HCT116 (cell line): ENCODE measurements around the gene GTF3C5. TPM values are rescaled to one million over a fixed set of nuclear protein-coding genes. Genes with fewer than 3 reads are reported as not detected.

Experiments used
- ATAC-seq: fragments of 200-7000 bp; cut with Tn5 transposase; 2 replicates; pipeline ENCODE4 v1.9.1; 2020; ENCODE audit warnings: mild to moderate bottlenecking, moderate library complexity
- BruUV-seq: library from RNA; stranded (reverse); fragments of 400-500 nt; replicated peaks from 2 replicates; lab custom pipeline; 2021; lab: Mats Ljungman, UMichigan
- CTCF ChIA-PET: fragments of 300-600 bp; sonication (Branson Sonifier 250); formaldehyde crosslinking; loops from one replicate; lab custom pipeline; 2021; ENCODE audit warnings: antibody characterized with exemption; lab: Charles Lee
- POLR2A ChIA-PET: fragments of 300-600, 350-600 bp; sonication (Branson Sonifier 250); formaldehyde crosslinking; loops from one replicate; lab custom pipeline; 2021; ENCODE audit warnings: antibody characterized with exemption; lab: Charles Lee
- RAD21 ChIA-PET, 2 experiments: fragments of 300-600 bp; sonication (Branson Sonifier 250); formaldehyde crosslinking; loops; one replicate each; lab custom pipeline; 2023; ENCODE audit warnings: low total read pairs in 2 of 2; ENCODE audit not compliant: uncharacterized antibody in 2 of 2, unreplicated experiment in 2 of 2, low non-redundant PET in 1 of 2; lab: Charles Lee
- DNase-seq: peaks from one replicate; pipeline ENCODE4 v3.0.0-alpha.2; 2010; ENCODE audit warnings: low read depth, low spot score
- H2AFZ ChIP-seq: fragments of 200-600 bp; shearing (Covaris generic), sonication (generic); 2 replicates; pipeline ENCODE4 v1.6.1; 2017; ENCODE audit warnings: low read depth, mixed run types, mixed read lengths, antibody characterized with exemption, low read length; ENCODE audit not compliant: poor library complexity, severe bottlenecking
- H3K27ac ChIP-seq: 2 replicates; pipeline ENCODE4 v1.5.1; 2012; ENCODE audit warnings: low read depth, low read length
- H3K27me3 ChIP-seq: fragments of 200-600 bp; sonication (generic); 2 replicates; pipeline ENCODE4 v1.6.1; 2016; ENCODE audit warnings: mixed run types, low read length, mixed read lengths; ENCODE audit not compliant: insufficient read depth
- H3K36me3 ChIP-seq, 2 experiments: fragments of 200-500 bp in 1 of 2; fragments of 200-600 bp in 1 of 2; sonication (Bioruptor generic) in 1 of 2; sonication (generic) in 1 of 2; 2 replicates each; pipeline versions ENCODE4 v1.5.1 to v1.6.1; 2014 to 2016; ENCODE audit warnings: low read length in 2 of 2, inconsistent platforms in 1 of 2, mixed read lengths in 1 of 2, mixed run types in 1 of 2; ENCODE audit not compliant: insufficient read depth in 2 of 2, control insufficient read depth in 1 of 2
- H3K4me1 ChIP-seq, 2 experiments: fragments of 200-600 bp in 1 of 2; sonication (generic) in 1 of 2; 2 replicates each; pipeline versions ENCODE4 v1.5.1 to v1.6.1; 2012 to 2017; ENCODE audit warnings: low read length in 2 of 2, inconsistent platforms in 1 of 2, mild to moderate bottlenecking in 1 of 2, mixed read lengths in 1 of 2, mixed run types in 1 of 2, moderate library complexity in 1 of 2; ENCODE audit not compliant: insufficient read depth in 2 of 2, control insufficient read depth in 1 of 2
- H3K4me2 ChIP-seq: fragments of 200-600 bp; sonication (generic); 2 replicates; pipeline ENCODE4 v1.6.1; 2017; ENCODE audit warnings: mixed run types, low read length, mixed read lengths
- H3K4me3 ChIP-seq, 2 experiments: fragments of 200-600 bp in 1 of 2; sonication (generic) in 1 of 2; replicated peaks in 1 of 2; 2 replicates each; pipeline ENCODE4 v1.5.1; 2011 to 2016; ENCODE audit warnings: low read length in 2 of 2, control low read depth in 1 of 2, low read depth in 1 of 2, mild to moderate bottlenecking in 1 of 2, mixed read lengths in 1 of 2, mixed run types in 1 of 2
- H3K79me2 ChIP-seq: fragments of 200-600 bp; sonication (generic); 2 replicates; pipeline ENCODE4 v1.6.1; 2017; ENCODE audit warnings: mild to moderate bottlenecking, mixed run types, low read length, moderate library complexity, mixed read lengths; ENCODE audit not compliant: insufficient read depth
- H3K9ac ChIP-seq: fragments of 200-600 bp; sonication (generic); 2 replicates; pipeline ENCODE4 v1.6.1; 2016; ENCODE audit warnings: low read length, mixed read lengths
- H3K9me2 ChIP-seq: fragments of 200-600 bp; sonication (generic), shearing (Covaris generic); 2 replicates; pipeline ENCODE4 v1.6.1; 2017; ENCODE audit warnings: mixed run types, mild to moderate bottlenecking, moderate library complexity; ENCODE audit not compliant: insufficient read depth
- H3K9me3 ChIP-seq, 2 experiments: fragments of 200-500 bp in 1 of 2; fragments of 200-600 bp in 1 of 2; sonication (Bioruptor generic) in 1 of 2; sonication (generic) in 1 of 2; 2 replicates each; pipeline ENCODE4 v1.6.1; 2014 to 2017; ENCODE audit warnings: low read length in 2 of 2, mixed read lengths in 2 of 2, inconsistent platforms in 1 of 2, low read depth in 1 of 2, mild to moderate bottlenecking in 1 of 2, mixed run types in 1 of 2, moderate library complexity in 1 of 2; ENCODE audit not compliant: control insufficient read depth in 1 of 2, insufficient read depth in 1 of 2
- H4K20me1 ChIP-seq: fragments of 200-600 bp; sonication (generic), shearing (Covaris generic); 2 replicates; pipeline ENCODE4 v1.6.1; 2017; ENCODE audit warnings: mixed run types, mild to moderate bottlenecking, moderate library complexity; ENCODE audit not compliant: insufficient read depth
- CEBPB ChIP-seq: IDR thresholded peaks from 2 replicates; pipeline ENCODE4 v1.6.1; 2012; ENCODE audit warnings: low read depth
- EGR1 ChIP-seq: IDR thresholded peaks from 2 replicates; pipeline ENCODE4 v1.6.1; 2012; ENCODE audit warnings: low read depth
- ELF1 ChIP-seq: IDR thresholded peaks from 2 replicates; pipeline ENCODE4 v1.6.1; 2012; ENCODE audit warnings: low read depth, borderline replicate concordance
- EZH2phosphoT487 ChIP-seq: fragments of 200-600 bp; IDR thresholded peaks from 2 replicates; pipeline ENCODE4 v1.6.1; 2018; ENCODE audit warnings: antibody characterized with exemption, borderline replicate concordance
- FOSL1 ChIP-seq: IDR thresholded peaks from 2 replicates; pipeline ENCODE4 v1.6.1; 2012; ENCODE audit warnings: low read depth
- JUND ChIP-seq: IDR thresholded peaks from 2 replicates; pipeline ENCODE4 v1.6.1; 2012
- POLR2A ChIP-seq: IDR thresholded peaks from 2 replicates; pipeline ENCODE4 v1.7.0; 2011; ENCODE audit warnings: borderline replicate concordance; ENCODE audit not compliant: insufficient read depth, insufficient read length; ENCODE audit errors: extremely low read depth
- SIN3A ChIP-seq: IDR thresholded peaks from 2 replicates; pipeline ENCODE4 v1.6.1; 2012; ENCODE audit warnings: low read depth
- TCF7L2 ChIP-seq: IDR thresholded peaks from 2 replicates; pipeline ENCODE4 v1.7.0; 2011; ENCODE audit warnings: borderline replicate concordance, inconsistent platforms; ENCODE audit not compliant: insufficient read depth, insufficient read length; ENCODE audit errors: extremely low read depth
- YY1 ChIP-seq: IDR thresholded peaks from 2 replicates; pipeline ENCODE4 v1.6.1; 2011; ENCODE audit warnings: low read length, low read depth, moderate library complexity, mild to moderate bottlenecking; ENCODE audit not compliant: insufficient replicate concordance; ENCODE audit errors: extremely low read depth
- ZBTB33 ChIP-seq: IDR thresholded peaks from 2 replicates; pipeline ENCODE4 v1.6.1; 2011; ENCODE audit warnings: mild to moderate bottlenecking, low read length, moderate library complexity; ENCODE audit not compliant: insufficient replicate concordance; ENCODE audit errors: extremely low read depth
- ZFX ChIP-seq: fragments of 450-650 bp; IDR thresholded peaks from 2 replicates; pipeline ENCODE4 v1.6.1; 2017
- intact Hi-C: fragments of 100-400 bp; cut with micrococcal nuclease; formaldehyde crosslinking; loops from 2 replicates; pipeline ENCODE4 v1.10.0; 2022
- total RNA-seq: library from RNA; stranded (reverse); gene quantifications from one replicate; pipeline ENCODE4 v1.2.1, GENCODE V29; 2021; ENCODE audit not compliant: unreplicated experiment
- TF ChIP-seq, protein P1 (sequence below), 3 experiments: fragments of 200-600 bp in 1 of 3; sonication (generic) in 1 of 3; IDR thresholded peaks in 2 of 3; conservative IDR thresholded peaks in 1 of 3; 2 replicates each; pipeline ENCODE4 v1.5.1; 2012 to 2017; ENCODE audit warnings: low read depth in 2 of 3, low read length in 2 of 3, antibody characterized with exemption in 1 of 3, borderline replicate concordance in 1 of 3, control low read depth in 1 of 3, mild to moderate bottlenecking in 1 of 3, mixed read lengths in 1 of 3, mixed run types in 1 of 3, moderate library complexity in 1 of 3; ENCODE audit not compliant: insufficient read depth in 1 of 3

Gene GTF3C5
- total RNA-seq, 1 experiment from 2014 or later, result 95.1 TPM

- no peak overlapping the region for H3K4me2 ChIP-seq
- H3K9ac ChIP-seq, result no peak overlapping the region
- H4K20me1 ChIP-seq, result no peaks in the 10 kb centered on the region
- no peaks in the 10 kb centered on the region for H3K79me2 ChIP-seq
- H3K4me3 ChIP-seq, result no peak overlapping the region
- no peak for TF ChIP-seq YY1
- no peak for TF ChIP-seq CEBPB
- TF ChIP-seq SIN3A, result no peak
- TF ChIP-seq EZH2phosphoT487, result no peak
- TF ChIP-seq ZBTB33, result no peak
- TF ChIP-seq EGR1, result no peak
- TF ChIP-seq POLR2A, result no peak
- no peak for TF ChIP-seq ELF1
- no peak for TF ChIP-seq JUND
- no peak for TF ChIP-seq FOSL1
- no peak for TF ChIP-seq TCF7L2
- TF ChIP-seq, protein P1, sequence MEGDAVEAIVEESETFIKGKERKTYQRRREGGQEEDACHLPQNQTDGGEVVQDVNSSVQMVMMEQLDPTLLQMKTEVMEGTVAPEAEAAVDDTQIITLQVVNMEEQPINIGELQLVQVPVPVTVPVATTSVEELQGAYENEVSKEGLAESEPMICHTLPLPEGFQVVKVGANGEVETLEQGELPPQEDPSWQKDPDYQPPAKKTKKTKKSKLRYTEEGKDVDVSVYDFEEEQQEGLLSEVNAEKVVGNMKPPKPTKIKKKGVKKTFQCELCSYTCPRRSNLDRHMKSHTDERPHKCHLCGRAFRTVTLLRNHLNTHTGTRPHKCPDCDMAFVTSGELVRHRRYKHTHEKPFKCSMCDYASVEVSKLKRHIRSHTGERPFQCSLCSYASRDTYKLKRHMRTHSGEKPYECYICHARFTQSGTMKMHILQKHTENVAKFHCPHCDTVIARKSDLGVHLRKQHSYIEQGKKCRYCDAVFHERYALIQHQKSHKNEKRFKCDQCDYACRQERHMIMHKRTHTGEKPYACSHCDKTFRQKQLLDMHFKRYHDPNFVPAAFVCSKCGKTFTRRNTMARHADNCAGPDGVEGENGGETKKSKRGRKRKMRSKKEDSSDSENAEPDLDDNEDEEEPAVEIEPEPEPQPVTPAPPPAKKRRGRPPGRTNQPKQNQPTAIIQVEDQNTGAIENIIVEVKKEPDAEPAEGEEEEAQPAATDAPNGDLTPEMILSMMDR (IDR thresholded peaks at IDR 0.05 in 2 of 3, conservative IDR thresholded peaks at IDR 0.05 in 1 of 3; ENCODE audit: borderline replicate concordance in 1 of 3, insufficient read depth in 1 of 3, low read depth in 2 of 3, low read length in 2 of 3), result no peak
- no peak for TF ChIP-seq ZFX
- TF ChIP-seq, all 23 proteins: peak for 0
- ATAC-seq (no peak), DNase-seq (no peak)
- BruUV-seq, result no TSS peak
- no peak overlapping the region for H2AFZ ChIP-seq
- no peaks in the 10 kb centered on the region for H3K9me2 ChIP-seq
- ChIA-PET RAD21 (interaction anchor here in 1 of 2 experiments (0.6 kb wide), 1 partner anchor 486 kb away, joined by 3 read pairs; no protein-coding TSS in a partner anchor), CTCF (no interaction called here), POLR2A (no interaction called here)
- intact Hi-C loops, result no loop called here
- no peaks in the 10 kb centered on the region for H3K9me3 ChIP-seq
- no peaks in the 10 kb centered on the region for H3K27me3 ChIP-seq
- no peak overlapping the region for H3K27ac ChIP-seq
- H3K4me1 ChIP-seq, result peaks cover 0 to 5% of the 10 kb centered on the region in 2 experiments; a peak in 2 of 4 replicates
- no peaks in the 10 kb centered on the region for H3K36me3 ChIP-seq
These were observed 31.8 kb upstream of the GTF3C5 start for GRCh38 chr9:132998831-132999635.
